Activated T-cell treated with anti-CD3 and anti-CD28 coated beads, Interleukin-2, amount 50 U/mL, for 4 hours (primary cell): ENCODE measurements around the gene PCGF2. TPM values are rescaled to one million over a fixed set of nuclear protein-coding genes. Genes with fewer than 3 reads are reported as not detected.
"Not testable (repeated sequence)": the region's sequence is repeated elsewhere in the genome, so short reads cannot be mapped to it uniquely, and the experiment has no call there.

ENCODE experiments used
- ATAC-seq, 2 donors: fragments of 200-7000 bp; cut with Tn5 transposase; one replicate each; pipeline ENCODE4 v1.10.0; 2021
- DNase-seq: peaks from one replicate; pipeline ENCODE4 v3.0.0-alpha.2; 2020
- H3K27me3 Mint-ChIP-seq: one replicate; pipeline ENCODE4 v1.8.0; 2021; ENCODE audit warnings: low read depth, mixed read lengths
- H3K36me3 Mint-ChIP-seq: one replicate; pipeline ENCODE4 v1.8.0; 2022; ENCODE audit warnings: mixed read lengths; ENCODE audit not compliant: insufficient read depth
- H3K4me1 Mint-ChIP-seq: one replicate; pipeline ENCODE4 v1.8.0; 2021; ENCODE audit warnings: low read depth, mixed read lengths
- H3K4me3 Mint-ChIP-seq: one replicate; pipeline ENCODE4 v1.8.0; 2021; ENCODE audit warnings: mild to moderate bottlenecking, moderate library complexity, mixed read lengths
- H3K9me3 Mint-ChIP-seq: one replicate; pipeline ENCODE4 v1.8.0; 2021; ENCODE audit warnings: mixed read lengths
- total RNA-seq, 3 donors: library from RNA; stranded (reverse); gene quantifications; one replicate each; pipeline ENCODE4 v1.2.1, GENCODE V29; 2021

Gene PCGF2
- total RNA-seq: under 1 TPM; 0.16 to 0.58 (median 0.43) TPM

DNA sequence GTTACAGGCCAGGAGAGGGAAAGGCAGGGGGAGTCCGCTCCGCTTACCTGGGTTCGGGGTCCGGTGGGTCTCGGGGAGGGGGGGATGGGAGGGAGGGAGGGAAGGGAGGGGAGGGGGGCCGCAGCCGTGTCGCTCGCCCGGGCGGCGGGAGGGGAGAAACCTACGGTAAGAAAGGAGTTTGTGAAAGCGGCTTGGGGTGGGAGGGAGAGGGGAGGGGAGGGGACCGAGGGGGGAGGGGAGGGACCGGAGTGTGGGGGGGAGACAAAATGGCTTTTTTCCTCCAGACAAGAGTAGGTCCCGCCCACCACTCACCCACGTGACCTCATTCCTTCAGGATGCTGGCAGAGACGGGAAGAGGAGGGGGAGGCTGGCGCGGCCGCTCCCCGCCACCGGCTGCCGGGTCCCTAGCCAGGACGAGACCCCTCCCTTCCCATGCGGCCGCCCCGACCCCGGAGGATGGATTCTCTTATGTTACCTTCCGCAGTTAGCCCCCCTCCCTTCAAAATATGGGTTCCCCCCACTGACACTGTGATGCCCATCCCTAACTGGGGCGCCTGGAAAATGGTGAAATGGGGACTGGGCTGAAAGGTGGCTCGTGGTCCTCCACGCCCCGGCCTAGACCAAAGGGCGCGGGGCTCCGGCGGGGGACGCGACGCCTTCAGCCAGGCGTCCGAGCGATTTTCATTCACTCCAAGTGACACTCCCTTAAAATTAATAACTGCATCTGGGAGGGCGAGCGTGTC lies at the start of gene PCGF2:
TSS of gene PCGF2 (minus strand) at position 188 of the 743 bp plus-strand sequence. CDS start 7,934 bp downstream, outside the sequence.
- H3K27me3 Mint-ChIP-seq: peaks cover 50% of the 10 kb centered on the region
- DNase-seq: no peak
- peaks cover 38% of the 10 kb centered on the region for H3K4me1 Mint-ChIP-seq

DNA sequence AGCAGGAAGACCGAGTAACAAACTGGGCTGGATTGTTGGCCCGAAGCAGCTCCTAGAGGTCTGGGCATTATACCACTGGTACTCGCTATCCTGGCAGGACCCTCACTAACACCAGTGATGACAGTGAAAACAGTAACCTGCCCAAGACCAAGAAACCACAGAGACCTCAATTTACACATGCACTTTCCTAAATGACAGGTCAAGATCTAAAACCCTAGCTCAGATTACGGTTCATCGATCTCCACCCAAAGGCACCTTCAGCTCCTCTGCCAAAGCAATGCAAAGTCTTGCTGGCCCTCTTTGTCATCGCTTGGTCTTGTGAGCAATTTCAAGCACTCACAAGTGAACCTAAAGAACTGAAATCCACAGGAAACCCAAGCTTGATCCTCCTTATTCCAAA lies 49.7 kb upstream of the PCGF2 start:
- ATAC-seq (no peak), DNase-seq (no peak)
- no peaks in the 10 kb centered on the region for H3K27me3 Mint-ChIP-seq
- H3K4me3 Mint-ChIP-seq: peak overlapping the region; percentile 88
- peaks cover 15% of the 10 kb centered on the region for H3K36me3 Mint-ChIP-seq
- peaks cover 39% of the 10 kb centered on the region for H3K4me1 Mint-ChIP-seq
- no peaks in the 10 kb centered on the region for H3K9me3 Mint-ChIP-seq

More for the DNA sequence above, at the start of gene PCGF2:
- no peak for ATAC-seq
- Mint-ChIP-seq H3K9me3 (no peaks in the 10 kb centered on the region), H3K36me3 (peaks cover 5% of the 10 kb centered on the region), H3K4me3 (peak within 1 kb of the TSS; percentile 68)

DNA sequence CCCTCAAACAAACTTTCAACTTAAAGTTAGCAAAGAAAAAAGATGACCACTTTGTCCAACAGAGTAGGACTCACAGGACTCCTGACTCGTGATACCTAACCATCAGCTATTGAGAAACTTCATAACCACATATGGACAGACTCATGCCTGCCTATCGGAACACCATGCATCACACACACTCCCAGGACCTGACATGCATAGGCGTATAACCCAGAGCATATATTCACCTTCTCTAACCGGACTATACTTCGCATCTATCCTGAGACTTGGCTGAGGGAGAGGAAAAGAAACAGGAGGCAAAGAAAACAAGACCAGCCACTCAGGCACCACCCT lies 49.0 kb upstream of the PCGF2 start:
- no peak for DNase-seq
- peak overlapping the region; percentile 88 for H3K4me3 Mint-ChIP-seq
- ATAC-seq: no peak
- no peaks in the 10 kb centered on the region for H3K9me3 Mint-ChIP-seq
- H3K36me3 Mint-ChIP-seq: peaks cover 13% of the 10 kb centered on the region
- H3K4me1 Mint-ChIP-seq: peaks cover 41% of the 10 kb centered on the region
- no peaks in the 10 kb centered on the region for H3K27me3 Mint-ChIP-seq

DNA sequence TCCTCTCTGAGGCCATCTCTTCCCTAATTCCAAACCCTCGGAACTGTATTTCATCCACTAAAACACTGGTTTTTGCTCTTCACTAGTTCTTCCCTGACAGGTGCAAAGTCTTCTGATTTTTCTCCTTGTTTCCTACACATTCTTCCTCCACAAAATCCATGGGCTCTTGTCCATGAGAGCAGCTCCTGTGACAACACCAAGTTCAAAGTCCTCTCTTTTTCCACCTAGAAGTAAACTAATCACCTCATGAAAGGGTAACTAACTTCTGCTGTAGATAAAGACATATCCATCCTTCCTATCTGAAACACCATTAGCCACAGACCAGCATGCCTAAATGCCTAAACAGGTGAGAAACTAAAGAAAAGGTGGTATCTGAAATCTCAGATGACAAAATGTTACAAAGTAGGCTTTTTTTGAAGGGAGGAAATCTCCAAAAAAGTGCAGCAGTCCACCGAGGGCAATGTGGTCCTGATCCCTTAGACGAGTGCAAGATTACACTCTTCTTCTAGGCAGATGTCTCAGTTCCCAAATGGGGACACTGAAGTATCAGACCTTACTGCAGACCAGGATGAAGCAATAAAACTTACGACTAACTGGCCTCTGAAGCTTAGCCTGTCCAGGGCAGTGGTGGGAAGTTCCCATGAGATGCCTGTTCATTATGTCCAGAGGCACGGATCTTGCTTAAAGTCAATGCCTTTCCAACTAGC lies 48.5 kb upstream of the PCGF2 start:
- no peak for DNase-seq
- Mint-ChIP-seq H3K4me3 (peak overlapping the region; percentile 88), H3K36me3 (peaks cover 12% of the 10 kb centered on the region), H3K4me1 (peaks cover 41% of the 10 kb centered on the region), H3K27me3 (no peaks in the 10 kb centered on the region), H3K9me3 (no peaks in the 10 kb centered on the region)
- no peak for ATAC-seq

DNA sequence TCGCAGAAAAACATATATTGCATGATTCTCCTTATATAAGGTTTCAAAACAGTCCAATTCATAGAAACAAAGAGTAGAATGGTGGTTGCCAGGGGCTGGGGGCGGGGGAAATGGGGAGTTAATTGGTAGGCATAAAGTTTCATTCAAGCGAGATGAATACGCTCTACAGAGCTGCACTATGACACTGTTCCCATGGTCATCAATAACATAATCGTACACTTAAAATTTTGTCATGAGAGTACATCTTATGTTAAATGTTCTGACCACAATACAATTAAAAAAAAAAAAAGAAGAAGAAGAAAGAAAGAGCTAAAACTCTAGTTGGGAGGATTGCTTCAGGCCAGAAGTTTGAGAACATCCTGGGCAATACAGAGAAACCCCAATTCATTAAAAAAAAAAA lies 46.1 kb upstream of the PCGF2 start:
- no peak for ATAC-seq
- Mint-ChIP-seq H3K4me3 (no peak overlapping the region), H3K27me3 (no peaks in the 10 kb centered on the region), H3K36me3 (peaks cover 5% of the 10 kb centered on the region), H3K4me1 (peaks cover 37% of the 10 kb centered on the region), H3K9me3 (no peaks in the 10 kb centered on the region)
- DNase-seq: no peak

DNA sequence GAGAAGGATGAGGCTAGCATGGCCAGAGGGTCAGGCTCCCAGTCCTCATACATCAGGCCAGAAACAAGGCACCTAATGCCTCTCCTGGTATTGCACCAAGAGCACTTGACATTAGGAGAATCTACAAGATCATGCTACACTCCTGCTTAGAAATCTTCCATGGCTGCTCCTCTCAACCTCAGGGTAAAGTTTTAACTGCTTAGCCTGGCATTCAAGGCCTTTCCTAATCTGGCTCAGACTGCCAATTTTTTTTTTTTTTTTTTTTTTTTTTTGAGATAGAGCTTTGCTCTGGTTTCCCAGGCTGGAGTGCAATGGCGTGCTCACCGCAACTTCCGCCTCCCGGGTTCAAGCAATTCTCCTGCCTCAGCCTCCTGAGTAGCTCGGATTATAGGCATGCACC lies 43.0 kb upstream of the PCGF2 start:
- H3K27me3 Mint-ChIP-seq: no peaks in the 10 kb centered on the region
- ATAC-seq: no peak
- H3K4me1 Mint-ChIP-seq: peaks cover 13% of the 10 kb centered on the region
- DNase-seq: no peak
- no peak overlapping the region for H3K4me3 Mint-ChIP-seq
- peaks cover 1% of the 10 kb centered on the region for H3K36me3 Mint-ChIP-seq
- H3K9me3 Mint-ChIP-seq: no peaks in the 10 kb centered on the region

DNA sequence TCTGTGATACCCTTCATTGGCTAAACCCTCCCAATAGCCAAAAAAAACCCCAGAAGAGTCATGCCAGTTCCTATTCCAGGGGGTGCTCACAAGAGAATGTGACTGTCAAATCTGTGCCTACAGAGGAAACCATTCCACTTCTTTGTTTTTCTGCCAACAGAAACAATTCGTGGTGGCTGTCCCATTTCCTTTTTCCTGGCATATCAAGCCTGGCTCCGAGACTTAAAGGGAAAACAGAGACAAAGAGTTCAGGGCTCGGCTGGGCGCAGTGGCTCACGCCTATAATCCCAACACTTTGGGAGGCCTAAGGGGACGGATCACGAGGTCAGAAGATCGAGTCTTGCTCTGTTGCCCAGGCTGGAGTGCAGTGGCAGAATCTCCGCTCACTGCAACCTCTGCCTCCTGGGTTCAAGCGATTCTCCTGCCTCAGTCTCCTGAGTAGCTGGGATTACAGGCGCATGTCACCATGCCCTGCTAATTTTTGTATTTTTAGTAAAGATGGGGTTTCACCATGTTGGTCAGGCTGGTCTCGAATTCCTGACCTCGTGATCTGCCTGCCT lies 42.1 kb upstream of the PCGF2 start:
- not testable (repeated sequence) for H3K4me3 Mint-ChIP-seq, DNase-seq, H3K9me3 Mint-ChIP-seq, H3K36me3 Mint-ChIP-seq, H3K27me3 Mint-ChIP-seq, ATAC-seq
- peaks cover 13% of the 10 kb centered on the region for H3K4me1 Mint-ChIP-seq

DNA sequence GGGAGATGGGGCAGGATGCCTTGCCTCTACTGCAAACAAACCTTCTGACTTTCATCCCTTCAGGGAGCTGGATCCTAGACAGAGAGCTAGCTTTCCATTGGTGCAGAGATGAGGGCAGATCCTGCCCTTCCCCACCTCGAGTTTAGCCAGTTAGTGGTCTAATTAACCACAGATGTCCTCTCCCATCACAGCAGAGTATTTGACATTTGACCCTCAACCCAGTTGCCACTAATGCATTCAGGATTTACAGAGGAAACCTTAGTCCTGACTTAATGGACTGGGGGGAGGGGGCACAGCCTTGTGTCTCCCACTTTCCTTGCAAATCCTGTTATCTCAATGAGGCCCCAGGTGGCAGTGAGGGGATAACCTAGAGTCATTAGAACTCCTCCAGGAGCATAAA lies 41.0 kb upstream of the PCGF2 start:
- H3K27me3 Mint-ChIP-seq: no peaks in the 10 kb centered on the region

DNA sequence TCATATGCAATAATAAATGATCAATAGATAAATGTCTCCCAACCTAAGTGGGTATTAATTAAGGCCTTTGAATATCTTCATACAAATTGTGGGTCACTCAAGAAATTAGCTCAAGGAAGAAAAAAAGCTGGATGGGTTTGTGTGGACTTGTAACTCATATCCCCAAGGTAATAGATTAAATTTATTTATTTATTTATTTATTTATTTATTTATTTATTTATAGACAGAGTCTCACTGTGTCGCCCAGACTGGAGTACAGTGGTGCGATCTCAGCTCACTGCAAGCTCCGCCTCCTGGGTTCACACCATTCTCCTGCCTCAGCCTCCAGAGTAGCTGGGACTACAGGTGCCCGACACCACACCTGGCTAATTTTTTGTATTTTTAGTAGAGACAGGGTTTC lies 39.9 kb upstream of the PCGF2 start:
- H3K4me1 Mint-ChIP-seq, H3K4me3 Mint-ChIP-seq, ATAC-seq, H3K9me3 Mint-ChIP-seq, H3K27me3 Mint-ChIP-seq, DNase-seq: not testable (repeated sequence)
- H3K36me3 Mint-ChIP-seq: peaks cover 11% of the 10 kb centered on the region

More for the DNA sequence above, 41.0 kb upstream of the PCGF2 start:
- peaks cover 7% of the 10 kb centered on the region for H3K36me3 Mint-ChIP-seq
- H3K9me3 Mint-ChIP-seq: no peaks in the 10 kb centered on the region
- DNase-seq: no peak
- no peak overlapping the region for H3K4me3 Mint-ChIP-seq
- peaks cover 9% of the 10 kb centered on the region for H3K4me1 Mint-ChIP-seq
- no peak for ATAC-seq

DNA sequence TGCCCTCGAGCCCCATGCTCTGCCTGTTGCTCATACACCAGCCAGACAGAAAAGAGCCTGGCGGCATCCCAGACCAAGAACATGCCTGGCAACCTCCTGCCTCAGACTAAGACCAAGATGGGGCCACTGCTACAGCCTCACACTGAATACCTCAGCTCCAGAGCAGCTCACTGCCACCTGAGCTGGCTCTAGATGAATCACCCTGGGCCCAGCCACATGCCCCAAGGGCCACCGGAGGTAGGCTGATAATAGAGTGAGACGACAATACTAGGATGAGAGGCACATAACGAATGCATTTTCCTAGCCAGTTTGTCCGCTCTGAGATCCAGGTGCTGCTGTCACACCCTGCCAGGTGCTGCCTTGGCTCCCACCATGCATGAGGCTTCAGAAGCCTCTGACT lies 38.2 kb upstream of the PCGF2 start:
- Mint-ChIP-seq H3K4me1 (peaks cover 4% of the 10 kb centered on the region), H3K9me3 (no peaks in the 10 kb centered on the region)

DNA sequence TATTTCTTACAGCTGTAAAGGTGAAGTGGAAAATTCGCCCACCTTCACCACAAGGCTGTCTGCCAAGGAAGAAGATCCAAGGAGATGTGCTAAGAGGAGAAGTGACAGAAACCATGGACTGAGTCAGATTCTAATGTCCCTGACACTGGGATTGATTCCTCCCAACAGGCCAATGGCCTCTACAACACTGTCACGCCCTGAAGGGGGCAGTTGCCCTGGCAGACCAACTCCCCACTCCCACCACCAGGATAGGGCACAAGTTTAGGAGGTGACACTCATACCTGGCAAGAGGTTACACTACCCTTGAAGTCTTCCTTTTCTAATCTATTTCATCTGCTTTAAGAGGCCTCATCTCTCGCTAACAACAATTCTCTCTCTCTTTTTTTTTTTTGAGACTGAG lies 35.1 kb upstream of the PCGF2 start:
- no peak for ATAC-seq

More for the DNA sequence above, 38.2 kb upstream of the PCGF2 start:
- H3K27me3 Mint-ChIP-seq: no peaks in the 10 kb centered on the region
- H3K4me3 Mint-ChIP-seq: no peak overlapping the region
- ATAC-seq: no peak
- H3K36me3 Mint-ChIP-seq: peaks cover 11% of the 10 kb centered on the region
- DNase-seq: no peak

DNA sequence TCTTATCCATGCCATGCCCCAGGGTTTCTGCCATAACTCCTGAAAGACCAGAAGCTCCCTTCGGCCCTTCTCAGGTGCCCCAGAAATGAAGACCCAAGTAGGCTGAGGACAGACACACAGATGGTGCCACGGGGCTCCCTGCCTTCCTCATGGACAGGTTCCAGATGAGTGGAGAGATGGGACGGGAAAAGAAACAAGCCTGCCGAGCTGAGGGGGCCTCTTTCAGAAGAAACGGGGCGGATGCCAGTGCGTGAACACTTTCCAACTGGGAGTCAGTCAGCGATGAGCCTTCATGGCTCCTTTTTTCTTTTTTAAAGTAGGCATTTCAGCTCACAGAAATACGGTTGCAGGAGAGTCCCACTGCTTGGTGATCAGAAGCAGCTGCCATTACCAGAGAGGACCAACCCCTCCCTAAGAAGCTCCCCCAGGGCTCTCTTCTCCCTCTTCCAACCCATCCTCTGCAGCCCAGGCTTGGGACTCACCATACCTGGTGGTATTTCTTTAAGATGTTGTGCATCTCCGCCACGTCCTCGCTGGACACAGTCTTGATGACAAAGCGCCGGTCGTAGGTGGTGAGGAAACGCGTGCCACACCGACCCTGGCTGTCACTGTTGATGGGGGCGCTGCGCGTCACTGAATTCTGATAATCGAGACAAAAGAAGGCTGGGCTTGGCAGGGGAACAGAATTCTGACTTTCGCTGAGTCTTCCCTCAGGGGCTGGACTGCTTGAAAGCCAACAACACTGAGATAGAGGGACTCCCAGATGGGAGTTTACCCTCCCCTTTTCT lies 32.0 kb upstream of the PCGF2 start:
- DNase-seq: no peak
- Mint-ChIP-seq H3K4me3 (no peak overlapping the region), H3K36me3 (peaks cover 34% of the 10 kb centered on the region), H3K9me3 (no peaks in the 10 kb centered on the region), H3K4me1 (no peaks in the 10 kb centered on the region), H3K27me3 (no peaks in the 10 kb centered on the region)
- ATAC-seq: no peak

More for the DNA sequence above, 35.1 kb upstream of the PCGF2 start:
- Mint-ChIP-seq H3K4me1 (no peaks in the 10 kb centered on the region), H3K36me3 (peaks cover 29% of the 10 kb centered on the region), H3K27me3 (no peaks in the 10 kb centered on the region), H3K4me3 (no peak overlapping the region), H3K9me3 (no peaks in the 10 kb centered on the region)
- DNase-seq: no peak

DNA sequence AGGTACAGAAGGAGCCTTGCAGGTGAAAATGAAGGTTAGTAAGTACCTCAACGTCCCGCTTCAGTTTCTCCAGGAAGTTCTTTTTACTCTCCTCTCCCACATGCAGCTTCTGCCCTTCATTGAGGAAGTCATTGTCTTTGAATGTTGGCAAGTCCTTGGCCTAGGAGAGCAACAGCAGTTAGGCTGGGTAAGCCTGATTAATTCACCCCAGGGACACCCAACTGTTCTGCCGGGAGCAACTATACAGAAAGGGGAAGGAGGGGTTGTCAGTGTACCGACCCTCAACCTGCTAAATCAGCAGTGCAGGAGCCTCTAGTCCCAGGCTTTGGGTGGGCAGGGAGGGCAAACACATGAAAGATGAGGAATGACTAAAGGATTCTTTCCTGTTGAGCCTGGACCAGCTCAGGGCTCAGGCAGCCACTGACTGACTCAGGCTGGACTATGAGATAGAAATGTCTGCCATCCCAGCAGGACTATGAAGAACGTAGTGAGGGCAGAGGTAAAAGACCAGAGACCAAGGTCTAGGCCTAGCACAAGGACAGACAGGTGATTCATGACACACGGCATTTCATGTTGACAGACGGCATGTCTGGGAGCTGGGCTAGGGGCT lies 29.6 kb upstream of the PCGF2 start:
- Mint-ChIP-seq H3K4me1 (no peaks in the 10 kb centered on the region), H3K36me3 (peaks cover 36% of the 10 kb centered on the region), H3K27me3 (no peaks in the 10 kb centered on the region), H3K9me3 (no peaks in the 10 kb centered on the region), H3K4me3 (no peak overlapping the region)
- ATAC-seq: no peak
- DNase-seq: no peak

DNA sequence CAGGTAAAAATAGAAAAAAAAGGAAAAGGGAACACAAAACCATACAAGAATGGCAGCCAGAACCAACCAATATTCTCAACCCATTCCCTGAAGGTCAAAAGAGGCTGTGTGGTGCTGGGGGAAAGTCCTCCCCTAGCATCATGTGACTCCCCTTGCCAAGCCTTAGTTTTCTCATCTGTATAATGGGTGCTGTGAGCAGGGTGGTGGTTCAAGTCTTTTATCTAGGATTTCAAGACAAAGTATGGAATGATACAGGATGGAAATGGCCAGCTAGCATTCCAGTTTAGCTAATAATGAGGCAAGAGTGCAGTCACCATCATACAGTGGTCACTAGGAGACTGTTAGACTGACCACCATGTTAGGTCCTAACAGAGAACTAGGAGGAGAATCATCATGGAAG lies 25.1 kb upstream of the PCGF2 start:
- Mint-ChIP-seq H3K9me3 (no peaks in the 10 kb centered on the region), H3K36me3 (peaks cover 20% of the 10 kb centered on the region), H3K27me3 (no peaks in the 10 kb centered on the region), H3K4me3 (no peak overlapping the region), H3K4me1 (no peaks in the 10 kb centered on the region)
- DNase-seq (no peak), ATAC-seq (no peak)
